CD4-positive, CD25-positive, alpha-beta regulatory T cell (primary cell): Measurements from ENCODE around the gene MAFB. TPM values are rescaled to one million over a fixed set of nuclear protein-coding genes. Genes with fewer than 3 reads are reported as not detected.

ENCODE experiments used
- ATAC-seq, 2 donors: fragments of 150-1000 bp; cut with Tn5 transposase; one replicate each; pipeline ENCODE4 v1.10.0; 2021; ENCODE audit warnings: low read depth in 2 of 2, moderate number of reproducible peaks in 2 of 2, moderate library complexity in 1 of 2
- DNase-seq, 3 donors: peaks; one replicate each; pipeline versions ENCODE4 v3.0.0 to v3.0.0-alpha.2; 2012 to 2022; ENCODE audit warnings: mixed read lengths in 1 of 3
- H3K27ac ChIP-seq: one replicate; pipeline ENCODE4 v1.7.0; 2013; ENCODE audit warnings: mild to moderate bottlenecking, low read length; ENCODE audit not compliant: insufficient read depth, poor library complexity, severe bottlenecking
- H3K27me3 ChIP-seq: one replicate; pipeline ENCODE4 v1.7.0; 2013; ENCODE audit warnings: low read length; ENCODE audit not compliant: control insufficient read depth, insufficient read depth
- H3K36me3 ChIP-seq: one replicate; pipeline ENCODE4 v1.7.0; 2013; ENCODE audit warnings: mild to moderate bottlenecking, low read length, moderate library complexity; ENCODE audit not compliant: control insufficient read depth, insufficient read depth
- H3K4me1 ChIP-seq: 2 replicates; pipeline ENCODE4 v1.7.0; 2013; ENCODE audit warnings: mild to moderate bottlenecking, low read length; ENCODE audit not compliant: insufficient read depth, control insufficient read depth, poor library complexity, severe bottlenecking
- H3K4me3 ChIP-seq: one replicate; pipeline ENCODE4 v1.7.0; 2013; ENCODE audit warnings: low read depth, mild to moderate bottlenecking, low read length, moderate library complexity
- H3K9me3 ChIP-seq, 2 experiments: 1 replicate in 1 of 2; 2 replicates in 1 of 2; pipeline ENCODE4 v1.7.0; 2013; ENCODE audit warnings: low read length in 2 of 2, mild to moderate bottlenecking in 1 of 2, moderate library complexity in 1 of 2; ENCODE audit not compliant: control insufficient read depth in 2 of 2
- H3K27ac Mint-ChIP-seq, 3 donors: one replicate each; pipeline ENCODE4 v1.8.0; 2020 to 2022; ENCODE audit warnings: mild to moderate bottlenecking in 3 of 3, mixed read lengths in 3 of 3, moderate library complexity in 2 of 3
- H3K27me3 Mint-ChIP-seq: one replicate; pipeline ENCODE4 v1.8.0; 2022; ENCODE audit warnings: mild to moderate bottlenecking, mixed read lengths
- H3K36me3 Mint-ChIP-seq: one replicate; pipeline ENCODE4 v1.8.0; 2020; ENCODE audit warnings: mixed read lengths
- H3K4me1 Mint-ChIP-seq, 4 donors: one replicate each; pipeline ENCODE4 v1.8.0; 2020 to 2022; ENCODE audit warnings: mixed read lengths in 4 of 4, mild to moderate bottlenecking in 1 of 4
- H3K4me3 Mint-ChIP-seq, 4 donors: one replicate each; pipeline ENCODE4 v1.8.0; 2020 to 2022; ENCODE audit warnings: mild to moderate bottlenecking in 4 of 4, mixed read lengths in 4 of 4, moderate library complexity in 3 of 4
- H3K9me3 Mint-ChIP-seq, 7 donors: one replicate each; pipeline ENCODE4 v1.8.0; 2020 to 2022; ENCODE audit warnings: mixed read lengths in 7 of 7, mild to moderate bottlenecking in 3 of 7, moderate library complexity in 2 of 7
- polyA plus RNA-seq, 4 donors: library from polyadenylated mRNA; unstranded; fragments of 300-500 nt; fragmentation: Illumina TruSeq; gene quantifications; one replicate each; pipeline ENCODE4 v1.2.3, GENCODE V29; 2021
- total RNA-seq: library from RNA; stranded (reverse); gene quantifications from one replicate; pipeline ENCODE4 v1.2.3, GENCODE V29; 2022

MAFB gene
- total and polyA plus RNA-seq, 5 donors from 2014 or later = 0.06 TPM; not detected in 4

DNA sequence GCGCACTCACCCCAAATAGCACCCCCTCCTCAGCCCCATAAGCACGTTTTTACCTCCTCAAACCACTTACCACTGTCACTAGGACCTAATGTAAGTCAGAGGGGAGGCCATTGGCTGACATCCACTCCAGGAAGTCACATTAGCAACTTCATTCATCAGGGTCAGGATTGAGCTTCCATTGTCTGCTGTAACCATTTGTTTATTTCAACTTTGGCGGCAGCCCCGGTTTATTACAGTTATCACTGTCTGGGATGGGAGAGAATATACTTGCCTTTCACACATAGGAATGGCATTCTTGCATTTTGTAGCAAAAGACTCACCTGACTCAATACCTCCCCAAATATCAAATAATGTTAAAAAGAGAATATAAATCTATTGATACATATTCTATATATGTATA, 38.3 kb downstream of the MAFB start:
- DNase-seq (no peak), ATAC-seq (no peak)
- no peak overlapping the region for H3K4me3 Mint-ChIP-seq
- Histone ChIP-seq H3K9me3 (no peaks in the 10 kb centered on the region), H3K27ac (no peak overlapping the region), H3K27me3 (no peaks in the 10 kb centered on the region), H3K4me1 (no peaks in the 10 kb centered on the region), H3K36me3 (no peaks in the 10 kb centered on the region), H3K4me3 (no peak overlapping the region)
- H3K36me3 Mint-ChIP-seq = no peaks in the 10 kb centered on the region
- peaks cover 5% of the 10 kb centered on the region for H3K27me3 Mint-ChIP-seq
- H3K4me1 Mint-ChIP-seq = no peaks in the 10 kb centered on the region
- no peak overlapping the region for H3K27ac Mint-ChIP-seq
- peaks cover 0 to 2% (median 0%) of the 10 kb centered on the region in 7 donors for H3K9me3 Mint-ChIP-seq

DNA sequence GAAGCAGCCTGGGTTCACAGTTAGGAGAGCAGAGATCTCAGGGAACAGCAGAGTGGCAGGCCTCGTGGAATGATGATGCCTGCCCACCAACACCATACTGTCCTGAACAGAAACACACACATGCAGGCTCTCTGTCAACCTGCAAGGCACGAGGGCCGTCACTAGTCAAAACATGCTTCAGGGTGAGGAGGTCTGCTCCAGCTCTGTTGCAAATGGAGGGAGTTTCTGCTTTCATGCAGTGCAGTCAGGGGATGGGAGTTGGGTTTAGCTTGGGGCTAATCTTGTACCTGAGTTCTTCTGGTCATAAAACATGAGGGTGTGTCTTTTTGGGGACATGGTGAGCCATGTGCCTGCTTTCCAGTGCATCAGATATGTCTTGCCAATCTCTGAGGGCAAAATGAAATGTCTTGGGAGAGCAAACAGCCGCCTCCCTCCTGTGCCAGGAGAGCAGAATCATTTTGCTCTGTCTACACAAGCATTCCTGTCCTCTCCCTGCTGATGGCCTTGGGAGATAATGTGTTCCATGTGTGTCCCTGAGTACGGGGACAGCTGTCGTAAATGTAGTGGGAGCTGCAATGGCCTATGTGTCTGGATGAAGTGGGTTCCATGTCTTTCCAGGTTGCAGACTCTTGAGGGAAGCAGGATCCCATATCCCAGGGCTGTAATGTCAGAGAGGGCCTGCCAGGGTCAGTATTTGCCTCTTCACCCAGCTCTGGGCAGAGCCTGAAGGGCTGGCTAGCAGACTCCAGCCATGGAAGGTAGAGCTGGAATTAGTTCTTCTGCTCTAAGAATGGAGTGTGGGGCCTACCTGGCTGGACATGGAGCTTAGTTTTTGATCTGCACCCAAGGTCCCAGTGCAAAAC, 40.6 kb downstream of the MAFB start:
- ATAC-seq = no peak
- no peaks in the 10 kb centered on the region for H3K9me3 ChIP-seq
- H3K27me3 ChIP-seq = no peaks in the 10 kb centered on the region
- H3K4me1 ChIP-seq = no peaks in the 10 kb centered on the region
- H3K36me3 Mint-ChIP-seq = no peaks in the 10 kb centered on the region
- H3K4me3 Mint-ChIP-seq = no peak overlapping the region
- DNase-seq = no peak
- no peak overlapping the region for H3K4me3 ChIP-seq
- no peak overlapping the region for H3K27ac ChIP-seq
- H3K27ac Mint-ChIP-seq = no peak overlapping the region
- H3K9me3 Mint-ChIP-seq = peaks cover 0 to 5% (median 0%) of the 10 kb centered on the region in 7 donors
- no peaks in the 10 kb centered on the region for H3K36me3 ChIP-seq
- H3K4me1 Mint-ChIP-seq = no peaks in the 10 kb centered on the region
- H3K27me3 Mint-ChIP-seq = peaks cover 5% of the 10 kb centered on the region

DNA sequence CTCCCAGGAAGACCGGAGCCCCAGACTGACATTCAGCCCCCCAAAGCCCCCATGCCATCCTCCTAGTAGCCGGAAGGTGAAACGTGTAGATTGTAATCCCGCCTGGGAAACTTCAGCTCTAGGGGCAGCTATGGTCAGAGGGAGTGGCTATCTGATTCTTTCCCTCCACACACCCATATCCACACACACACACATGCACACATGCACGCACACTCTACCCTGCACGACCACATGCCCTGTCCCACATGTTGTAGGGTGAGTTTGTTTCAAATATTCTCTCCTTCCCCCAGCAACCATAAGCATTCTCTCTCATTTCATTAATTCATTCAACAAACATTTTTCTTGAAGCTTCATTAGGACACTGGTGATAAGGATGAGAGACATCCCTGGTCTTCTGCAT, 42.2 kb downstream of the MAFB start:
- no peaks in the 10 kb centered on the region for H3K4me1 ChIP-seq
- no peak overlapping the region for H3K27ac ChIP-seq
- no peaks in the 10 kb centered on the region for H3K4me1 Mint-ChIP-seq
- H3K4me3 ChIP-seq = no peak overlapping the region
- no peak overlapping the region for H3K4me3 Mint-ChIP-seq
- no peaks in the 10 kb centered on the region for H3K27me3 ChIP-seq
- peaks cover 0 to 5% (median 0%) of the 10 kb centered on the region in 7 donors for H3K9me3 Mint-ChIP-seq
- no peak for DNase-seq
- H3K27ac Mint-ChIP-seq = peak overlapping the region in 1 of 3 donors; percentile 49
- no peaks in the 10 kb centered on the region for H3K36me3 ChIP-seq
- no peak for ATAC-seq
- H3K27me3 Mint-ChIP-seq = peaks cover 5% of the 10 kb centered on the region
- no peaks in the 10 kb centered on the region for H3K9me3 ChIP-seq
- no peaks in the 10 kb centered on the region for H3K36me3 Mint-ChIP-seq

DNA sequence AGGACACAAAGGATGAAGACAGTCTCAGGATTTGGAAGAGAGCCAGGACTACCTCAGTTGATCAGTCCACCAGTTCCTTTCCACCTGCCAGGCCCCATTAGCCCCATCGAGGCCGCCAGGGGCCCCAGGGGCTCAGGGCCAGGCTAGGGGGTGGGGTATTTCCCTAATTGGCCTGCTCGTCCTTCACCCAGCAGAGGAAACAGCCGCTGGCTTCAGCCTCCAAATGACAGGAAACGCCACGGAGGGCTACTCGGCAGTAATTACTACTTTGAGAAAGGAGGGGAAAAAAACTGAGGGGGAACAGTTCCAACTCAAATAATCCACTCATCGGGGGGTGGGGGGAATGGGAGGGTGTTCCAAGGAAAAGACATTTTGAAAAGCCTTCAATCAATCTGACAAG, 42.7 kb downstream of the MAFB start:
- H3K27ac ChIP-seq = no peak overlapping the region
- ATAC-seq (no peak), DNase-seq (no peak)
- H3K36me3 ChIP-seq = no peaks in the 10 kb centered on the region
- Mint-ChIP-seq H3K27me3 (peaks cover 5% of the 10 kb centered on the region), H3K4me3 (no peak overlapping the region), H3K36me3 (no peaks in the 10 kb centered on the region), H3K9me3 (peaks cover 0 to 5% (median 0%) of the 10 kb centered on the region in 7 donors), H3K27ac (peak overlapping the region in 1 of 3 donors; percentile 69), H3K4me1 (no peaks in the 10 kb centered on the region)
- H3K4me3 ChIP-seq = no peak overlapping the region
- no peaks in the 10 kb centered on the region for H3K9me3 ChIP-seq
- H3K4me1 ChIP-seq = no peaks in the 10 kb centered on the region
- H3K27me3 ChIP-seq = no peaks in the 10 kb centered on the region

DNA sequence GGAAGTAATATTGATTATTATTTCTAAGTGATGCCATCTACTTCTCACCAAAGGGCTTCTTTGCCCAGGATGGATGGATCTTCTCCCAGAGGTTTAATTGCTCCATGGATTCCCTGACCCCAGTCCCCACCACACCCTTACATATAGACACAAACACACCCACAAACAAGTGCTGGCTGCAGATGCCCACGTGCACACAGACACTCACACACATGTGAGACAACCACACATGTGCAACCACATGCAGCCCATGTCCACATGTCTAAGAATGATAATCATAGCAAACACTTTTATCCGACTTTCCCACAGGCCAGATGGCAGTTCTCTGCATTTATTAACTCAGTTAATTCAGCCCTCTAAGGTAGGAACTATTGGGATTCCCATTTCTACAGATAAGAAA, 44.2 kb downstream of the MAFB start:
- Histone ChIP-seq H3K27ac (no peak overlapping the region), H3K27me3 (no peaks in the 10 kb centered on the region), H3K4me1 (no peaks in the 10 kb centered on the region), H3K36me3 (no peaks in the 10 kb centered on the region), H3K9me3 (no peaks in the 10 kb centered on the region), H3K4me3 (no peak overlapping the region)
- ATAC-seq (no peak), DNase-seq (no peak)
- Mint-ChIP-seq H3K4me1 (no peaks in the 10 kb centered on the region), H3K4me3 (no peak overlapping the region), H3K27ac (no peak overlapping the region), H3K9me3 (peaks cover 0 to 9% (median 0%) of the 10 kb centered on the region in 7 donors), H3K27me3 (peaks cover 5% of the 10 kb centered on the region), H3K36me3 (no peaks in the 10 kb centered on the region)

DNA sequence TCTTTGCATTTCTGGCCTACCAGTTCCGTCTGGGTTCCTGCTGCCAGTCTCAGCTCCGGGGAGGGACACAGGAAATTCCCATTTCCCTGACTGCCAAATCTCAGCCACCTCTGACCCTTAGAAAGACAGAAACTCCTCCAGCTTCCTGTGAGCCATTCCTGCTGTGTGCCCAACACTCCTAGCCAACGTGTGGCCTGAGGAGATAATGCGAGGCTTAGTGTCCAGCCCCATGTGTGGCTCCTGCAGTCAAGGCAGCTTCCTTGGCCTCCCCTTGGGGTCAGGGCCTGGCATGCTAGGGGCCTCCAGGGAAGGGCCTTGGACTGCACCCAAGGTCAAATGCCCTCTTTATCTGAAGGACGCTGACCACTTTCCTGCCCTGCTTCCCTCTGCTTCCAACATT, 45.1 kb downstream of the MAFB start:
- Histone ChIP-seq H3K27ac (no peak overlapping the region), H3K36me3 (no peaks in the 10 kb centered on the region), H3K4me3 (no peak overlapping the region), H3K27me3 (no peaks in the 10 kb centered on the region), H3K9me3 (no peaks in the 10 kb centered on the region), H3K4me1 (no peaks in the 10 kb centered on the region)
- no peak overlapping the region for H3K27ac Mint-ChIP-seq
- peaks cover 0 to 9% (median 0%) of the 10 kb centered on the region in 7 donors for H3K9me3 Mint-ChIP-seq
- H3K36me3 Mint-ChIP-seq = no peaks in the 10 kb centered on the region
- no peaks in the 10 kb centered on the region for H3K4me1 Mint-ChIP-seq
- peaks cover 5% of the 10 kb centered on the region for H3K27me3 Mint-ChIP-seq
- no peak overlapping the region for H3K4me3 Mint-ChIP-seq
- no peak for ATAC-seq
- DNase-seq = no peak

DNA sequence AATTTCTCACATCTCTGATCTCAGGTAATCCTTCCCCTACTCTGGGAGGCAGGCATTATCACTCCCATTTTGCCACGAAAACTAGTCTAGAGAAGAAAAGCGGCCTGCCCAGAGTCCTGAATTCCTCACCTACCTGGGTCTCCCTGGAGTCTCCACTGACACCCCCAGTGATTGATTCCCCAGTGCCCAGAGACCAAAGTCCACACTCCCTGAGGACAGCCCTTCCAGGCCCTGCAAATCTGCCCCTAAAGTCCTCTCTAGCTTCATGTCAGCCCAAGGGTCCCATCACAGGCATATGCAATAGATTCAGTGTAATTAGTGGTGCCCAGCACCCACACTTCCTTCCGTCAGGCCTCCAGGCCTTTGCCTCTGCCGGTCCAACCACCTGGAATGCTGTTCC, 47.2 kb downstream of the MAFB start:
- Mint-ChIP-seq H3K4me3 (no peak overlapping the region), H3K27ac (no peak overlapping the region)
- no peak for ATAC-seq

DNA sequence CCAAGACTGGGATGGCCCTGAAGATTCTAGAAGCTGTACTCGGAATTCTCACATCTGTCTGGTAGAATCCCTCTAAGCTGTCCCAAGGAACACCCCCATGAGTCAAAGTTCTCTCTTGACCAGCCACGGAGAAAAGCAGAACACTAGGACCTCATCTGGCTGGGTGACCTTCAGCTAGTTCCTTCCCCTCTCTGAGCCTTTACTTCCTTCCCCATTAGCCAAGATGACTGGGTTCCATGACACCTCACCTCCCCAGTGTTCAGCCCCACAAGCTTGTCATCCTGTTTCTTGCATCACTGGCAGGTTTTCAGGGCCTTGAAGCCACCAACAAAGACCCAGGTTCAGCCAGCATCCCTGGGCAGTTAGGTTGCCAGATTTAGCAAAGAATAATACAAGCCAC, 47.8 kb downstream of the MAFB start:
- no peaks in the 10 kb centered on the region for H3K36me3 Mint-ChIP-seq
- H3K27ac Mint-ChIP-seq = no peak overlapping the region
- H3K27ac ChIP-seq = no peak overlapping the region
- peaks cover 0 to 9% (median 0%) of the 10 kb centered on the region in 7 donors for H3K9me3 Mint-ChIP-seq
- no peaks in the 10 kb centered on the region for H3K27me3 ChIP-seq
- ATAC-seq (no peak), DNase-seq (no peak)
- no peaks in the 10 kb centered on the region for H3K4me1 ChIP-seq
- no peaks in the 10 kb centered on the region for H3K4me1 Mint-ChIP-seq
- H3K4me3 ChIP-seq = no peak overlapping the region
- no peaks in the 10 kb centered on the region for H3K36me3 ChIP-seq
- H3K4me3 Mint-ChIP-seq = no peak overlapping the region
- no peaks in the 10 kb centered on the region for H3K9me3 ChIP-seq
- no peaks in the 10 kb centered on the region for H3K27me3 Mint-ChIP-seq

More for the DNA sequence above, 47.2 kb downstream of the MAFB start:
- Histone ChIP-seq H3K4me1 (no peaks in the 10 kb centered on the region), H3K36me3 (no peaks in the 10 kb centered on the region), H3K9me3 (no peaks in the 10 kb centered on the region), H3K4me3 (no peak overlapping the region), H3K27ac (no peak overlapping the region), H3K27me3 (no peaks in the 10 kb centered on the region)
- Mint-ChIP-seq H3K9me3 (peaks cover 0 to 9% (median 0%) of the 10 kb centered on the region in 7 donors), H3K27me3 (no peaks in the 10 kb centered on the region), H3K36me3 (no peaks in the 10 kb centered on the region), H3K4me1 (no peaks in the 10 kb centered on the region)
- DNase-seq = no peak
